HG03457 (cell line): Measurements from ENCODE around the gene TBL1XR1.
"Not testable (repeated sequence)": the region's sequence is repeated elsewhere in the genome, so short reads cannot be mapped to it uniquely, and the experiment has no call there.

Source experiments
- ATAC-seq: cut with Tn5 transposase; IDR thresholded peaks from one replicate; pipeline ENCODE4 v1.9.1; 2021; ENCODE audit warnings: moderate number of reproducible peaks; ENCODE audit not compliant: unreplicated experiment

Gene TBL1XR1

DNA sequence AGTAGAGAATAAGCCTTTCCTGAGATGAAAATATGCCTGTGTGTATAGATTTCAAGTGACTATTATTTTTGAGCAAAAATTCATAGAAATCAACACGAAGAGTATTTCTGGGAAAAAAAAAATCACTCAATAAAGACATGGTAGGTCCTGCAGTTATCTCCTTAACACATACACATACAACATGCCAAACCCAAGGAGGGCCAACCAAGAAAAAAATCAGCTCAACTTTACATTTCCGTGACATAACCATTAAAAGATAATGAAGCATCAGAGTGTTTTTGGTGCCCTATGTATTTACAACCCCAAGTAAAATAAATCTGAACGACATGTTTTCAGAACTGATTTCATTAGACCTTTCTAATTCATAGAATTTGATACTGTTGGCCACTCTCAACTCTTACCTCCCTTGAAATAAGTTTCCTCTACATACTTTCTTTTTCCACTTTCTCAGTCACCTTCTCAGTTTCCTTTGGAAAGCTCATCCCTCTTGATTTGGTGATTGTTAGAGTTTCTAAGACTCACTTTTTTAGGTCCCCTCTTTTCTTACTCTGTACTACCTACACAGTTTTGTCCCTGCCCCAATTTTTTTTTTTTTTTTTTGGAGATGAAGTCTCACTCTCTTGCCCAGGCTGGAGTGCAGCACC lies 162.3 kb downstream of the TBL1XR1 start:
- no peak for ATAC-seq

DNA sequence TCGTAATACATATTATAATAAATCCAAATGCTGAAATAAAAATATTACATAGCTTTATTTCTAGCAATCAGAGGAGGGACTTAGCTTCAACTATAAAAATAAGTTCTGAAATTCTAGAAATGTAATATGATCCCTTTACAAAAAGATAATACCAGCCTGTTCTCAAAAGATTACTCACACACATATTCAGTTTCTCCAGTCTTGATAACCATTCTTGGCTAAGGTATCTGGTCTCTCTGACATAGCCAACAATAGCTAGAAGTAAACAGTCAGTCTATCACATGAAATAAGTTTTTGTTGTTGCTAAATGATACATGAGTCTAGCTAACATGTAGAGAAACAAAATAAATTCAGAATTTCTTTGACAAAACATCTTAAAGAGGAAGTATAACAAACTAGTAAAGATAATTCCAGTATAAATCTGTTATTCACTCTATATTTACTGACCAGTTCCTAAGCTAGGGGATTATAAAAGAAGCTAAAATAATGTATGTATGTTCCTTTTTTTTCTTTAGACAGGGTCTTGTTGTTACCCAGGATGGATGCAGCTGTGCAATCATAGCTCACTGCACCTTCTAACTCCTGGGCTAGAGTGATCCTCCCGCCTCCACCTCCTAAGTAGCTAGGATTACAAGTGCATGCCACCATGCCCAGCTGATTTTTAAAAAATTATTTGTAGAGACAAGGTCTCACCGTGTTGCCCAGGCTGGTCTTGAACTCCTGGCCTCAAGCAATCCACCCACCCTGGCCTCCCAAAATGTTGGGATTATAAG lies 170.6 kb downstream of the TBL1XR1 start:
- no peak for ATAC-seq

GRCh38 chr3:177015881-177016280 lies 181.4 kb downstream of the TBL1XR1 start:
- no peak for ATAC-seq

DNA sequence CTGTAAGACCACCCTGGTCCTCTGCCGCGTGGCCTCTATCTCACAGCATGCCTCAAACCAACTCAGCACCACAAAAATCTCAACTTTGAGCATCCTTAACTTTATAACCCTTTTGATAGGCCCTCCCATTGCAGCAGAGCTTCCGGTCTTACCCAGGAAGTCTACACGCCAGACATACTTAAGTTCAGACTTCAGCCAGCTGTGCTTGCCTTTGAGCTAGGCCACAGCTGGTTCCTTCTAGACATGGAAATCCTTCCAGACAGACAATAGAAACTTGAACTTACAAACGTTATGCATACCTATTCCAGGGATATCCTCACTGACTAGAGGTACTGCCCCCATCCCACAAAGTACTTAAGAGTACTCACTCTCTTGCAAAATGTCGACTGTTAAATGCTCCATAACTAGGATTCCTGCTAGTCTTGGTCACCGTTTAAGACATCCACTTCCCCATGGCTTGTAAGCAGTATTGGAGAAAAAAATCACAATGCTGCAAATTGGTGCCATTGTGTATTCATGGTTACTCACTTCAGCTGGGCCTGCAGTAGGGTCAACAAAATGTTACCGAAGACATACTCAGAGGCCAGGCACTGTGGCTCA lies 183.5 kb downstream of the TBL1XR1 start:
- ATAC-seq, result no peak

- no peak for ATAC-seq
These were observed 191.4 kb downstream of the TBL1XR1 start for GRCh38 chr3:177005718-177006405.

DNA sequence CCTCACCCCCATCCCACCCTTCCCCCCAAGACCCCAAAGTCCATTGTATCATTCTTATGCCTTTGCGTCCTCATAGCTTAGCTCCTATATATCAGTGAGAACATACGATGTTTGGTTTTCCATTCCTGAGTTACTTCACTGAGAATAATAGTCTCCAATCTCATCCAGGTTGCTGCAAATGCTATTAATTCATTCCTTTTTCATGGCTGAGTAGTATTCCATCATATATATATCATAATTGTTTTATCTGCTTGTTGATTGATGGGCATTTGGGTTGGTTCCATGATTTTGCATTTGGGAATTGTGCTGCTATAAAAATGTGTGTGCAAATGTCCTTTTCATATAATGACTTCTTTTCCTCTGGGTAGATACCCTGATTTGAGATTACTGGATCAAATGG lies 197.1 kb downstream of the TBL1XR1 start:
- not testable (repeated sequence) for ATAC-seq

GRCh38 chr3:176995946-176996345 lies 201.3 kb downstream of the TBL1XR1 start:
- ATAC-seq, result no peak

DNA sequence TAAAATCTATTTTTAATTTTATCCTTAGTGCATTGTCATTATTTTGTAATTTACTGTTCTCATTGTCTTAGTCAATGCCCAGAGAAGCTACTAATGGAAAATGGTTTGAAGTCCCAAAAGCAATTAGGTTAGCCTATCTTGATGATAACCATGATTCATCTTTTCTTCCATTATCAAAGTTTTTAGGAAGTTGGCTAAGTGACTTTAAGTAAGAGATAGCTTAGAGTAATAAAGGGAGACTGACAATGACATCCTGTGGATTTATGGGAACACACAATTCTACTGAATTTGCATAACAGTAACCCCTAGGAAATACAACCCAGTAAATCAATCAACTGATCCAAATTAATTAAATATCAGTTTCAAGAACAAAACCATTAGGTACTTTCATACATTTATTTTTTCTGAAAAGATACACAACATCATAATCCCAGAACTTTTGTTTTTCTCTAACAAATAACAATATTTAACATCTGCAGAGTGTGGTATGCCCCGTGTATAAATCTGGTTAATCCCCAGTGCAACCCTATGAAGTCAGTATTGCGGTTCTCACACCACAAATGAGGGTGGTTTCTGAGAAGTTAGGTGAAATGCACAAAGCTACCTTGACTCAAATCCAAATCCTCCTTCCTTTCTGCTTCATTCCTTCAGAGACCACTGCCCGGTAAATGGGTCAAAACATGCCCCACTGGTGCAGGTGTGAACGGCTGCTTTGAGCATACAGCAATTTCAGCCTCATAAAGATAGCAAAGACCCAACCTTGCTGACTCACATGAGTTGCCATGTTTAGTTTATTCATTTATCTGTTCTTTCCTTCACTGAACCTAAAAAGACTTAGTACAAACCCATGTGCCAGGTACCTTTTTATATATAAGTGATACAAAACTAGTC lies 202.1 kb downstream of the TBL1XR1 start:
- ATAC-seq, result no peak

DNA sequence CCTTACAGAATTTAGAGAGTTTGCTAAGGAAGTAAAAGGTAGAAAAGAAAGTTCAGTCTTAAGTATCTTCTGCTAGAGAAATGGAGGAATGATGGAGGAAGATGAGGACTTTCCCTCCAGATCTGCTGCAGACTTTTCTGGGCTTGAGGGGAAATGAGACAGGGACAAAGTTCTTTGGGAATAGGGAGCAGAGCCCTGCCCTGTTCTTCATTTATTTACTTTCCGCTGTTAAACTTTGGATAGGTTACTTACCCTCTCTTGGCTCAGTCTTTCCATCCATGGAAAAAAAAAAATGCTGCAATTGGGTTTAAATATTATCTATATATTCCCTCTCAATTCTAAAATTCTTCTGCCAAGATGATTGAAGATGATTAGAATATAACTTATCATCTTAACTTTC lies 202.9 kb downstream of the TBL1XR1 start:
- ATAC-seq, result no peak

GRCh38 chr3:176992978-176993377 lies 204.3 kb downstream of the TBL1XR1 start:
- no peak for ATAC-seq

DNA sequence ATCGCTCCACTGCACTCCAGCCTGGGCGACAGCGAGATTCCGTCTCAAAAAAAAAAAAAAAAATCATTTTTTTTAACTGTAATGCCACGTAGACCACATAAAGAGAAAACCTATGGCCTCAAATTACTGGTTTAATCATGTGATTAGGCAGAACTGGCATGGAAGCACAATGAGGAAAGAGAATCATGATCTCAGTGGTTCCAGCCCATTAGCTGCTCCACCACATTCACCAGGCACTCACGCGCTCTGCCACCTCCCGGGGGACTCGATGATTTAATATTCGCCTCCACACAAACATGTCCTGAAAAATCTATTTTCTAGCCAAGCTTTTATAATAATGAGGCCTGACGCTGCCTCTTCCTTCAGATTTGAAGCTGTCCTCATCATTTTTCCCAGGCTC lies 204.7 kb downstream of the TBL1XR1 start:
- no peak for ATAC-seq

- ATAC-seq, result no peak
These were observed 208.5 kb downstream of the TBL1XR1 start for GRCh38 chr3:176988795-176989194.

- ATAC-seq, result no peak
These were observed 209.2 kb downstream of the TBL1XR1 start for GRCh38 chr3:176987901-176988650.

DNA sequence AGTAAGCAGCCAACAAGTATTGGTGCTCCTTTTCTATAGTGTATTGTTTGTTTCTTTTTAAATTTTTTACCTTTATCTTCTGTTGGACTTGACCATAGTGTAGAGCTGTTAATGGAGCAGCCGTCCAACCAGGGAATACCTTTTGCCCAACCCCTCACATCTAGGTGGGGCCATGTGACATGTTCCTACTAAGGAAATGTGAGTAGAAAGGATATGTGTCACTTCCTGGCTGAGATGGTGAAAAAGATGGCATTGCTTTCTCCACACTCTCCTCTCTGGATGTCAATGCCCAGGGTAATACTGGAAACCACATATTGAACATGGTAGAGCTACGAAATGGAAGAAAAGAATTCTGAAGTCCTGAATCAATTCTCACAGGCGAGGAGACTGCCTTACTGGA lies 218.8 kb downstream of the TBL1XR1 start:
- ATAC-seq, result no peak

GRCh38 chr3:176977331-176977730 lies 220.0 kb downstream of the TBL1XR1 start:
- no peak for ATAC-seq

DNA sequence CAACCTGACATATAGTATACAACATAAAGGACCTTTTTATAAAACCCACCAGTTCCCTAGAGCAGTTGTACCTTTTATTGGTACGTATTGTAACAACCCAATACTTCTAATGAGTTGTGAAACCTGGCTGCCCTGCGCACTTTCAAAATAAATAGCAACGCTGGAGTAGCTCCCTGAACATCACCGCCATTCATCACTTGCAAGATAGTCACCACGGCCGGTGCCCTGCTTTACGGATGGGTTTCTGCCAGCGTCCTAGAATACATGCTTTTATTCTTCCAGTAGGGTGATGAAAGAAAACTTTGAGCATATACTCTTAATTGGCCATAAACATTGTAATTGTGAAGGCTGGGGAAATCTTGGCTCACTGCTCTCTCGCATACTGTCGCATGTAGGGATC lies 220.7 kb downstream of the TBL1XR1 start:
- ATAC-seq, result no peak

GRCh38 chr3:176974279-176974678 lies 223.0 kb downstream of the TBL1XR1 start:
- no peak for ATAC-seq

DNA sequence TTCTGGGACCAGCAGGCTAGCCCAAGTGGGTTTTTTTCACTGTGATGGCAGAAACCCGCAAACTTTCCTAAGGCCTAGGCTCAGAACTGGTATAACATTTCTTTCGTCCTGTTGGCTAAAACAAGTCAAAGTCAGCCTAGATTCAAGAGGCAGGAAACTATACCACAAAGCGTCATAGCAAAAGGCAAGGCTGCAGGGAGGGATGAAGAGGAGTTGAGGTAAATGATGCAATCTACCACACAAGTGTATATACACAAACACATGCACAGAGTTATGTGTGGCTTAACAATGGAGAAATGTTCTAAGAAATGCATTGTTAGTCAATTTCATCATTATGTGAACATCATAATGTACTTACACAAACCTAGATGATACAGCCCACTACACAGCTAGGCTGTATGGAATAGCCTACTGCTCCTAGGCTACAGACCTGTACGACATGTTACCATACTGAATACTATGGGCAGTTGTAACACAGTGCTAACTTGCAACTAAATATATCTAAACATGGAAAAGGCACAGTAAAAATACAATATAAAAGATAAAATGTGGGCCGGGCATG lies 225.6 kb downstream of the TBL1XR1 start:
- ATAC-seq, result no peak

DNA sequence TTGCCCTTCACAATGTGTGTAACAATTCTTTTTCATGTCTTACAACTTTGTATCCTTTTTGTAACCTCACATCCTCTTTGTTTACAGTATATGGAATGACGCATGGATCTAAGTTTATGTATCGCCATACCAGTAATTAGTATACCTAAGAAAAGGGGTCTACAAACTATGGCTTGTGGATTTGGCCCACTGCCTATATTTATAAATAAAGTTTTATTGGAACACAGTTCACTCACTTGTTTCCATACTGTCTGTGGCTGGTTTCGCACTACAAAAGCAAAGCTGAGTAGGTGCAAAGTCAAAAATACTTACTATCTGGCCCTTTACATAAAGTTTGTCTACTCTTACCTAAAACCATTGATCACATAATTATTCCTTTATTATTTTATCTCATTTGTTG lies 226.5 kb downstream of the TBL1XR1 start:
- no peak for ATAC-seq

DNA sequence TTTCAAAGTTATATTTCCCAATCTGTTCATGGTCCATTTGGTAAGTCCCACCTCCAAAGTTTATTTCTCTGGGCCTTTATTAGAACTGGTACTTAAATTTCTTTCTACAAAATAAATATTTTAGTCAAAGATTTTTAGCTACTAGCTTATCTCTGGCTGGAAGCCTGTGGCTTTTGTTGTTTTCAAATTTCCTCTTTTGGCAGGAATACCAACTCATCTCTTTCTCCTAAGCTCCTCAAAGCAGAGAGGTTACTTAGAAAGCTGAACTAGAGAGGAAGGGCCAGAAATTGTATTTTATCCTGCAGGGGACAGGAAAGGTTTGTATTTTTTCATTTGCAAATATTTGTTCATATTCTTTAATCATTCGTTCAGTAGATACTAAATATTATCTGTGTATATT lies 227.8 kb downstream of the TBL1XR1 start:
- ATAC-seq, result no peak
